Ovary (tissue), 9 donors: ENCODE measurements around the gene IFI30. TPM values are rescaled to one million over a fixed set of nuclear protein-coding genes. Genes with fewer than 3 reads are reported as not detected.
A peak's percentile ranks its signal among the peaks of the same experiment; 100 is the strongest.

Experiments used
- DNase-seq, 5 donors: peaks; one replicate each; pipeline ENCODE4 v3.0.0-alpha.2; 2019 to 2020
- H3K27ac ChIP-seq, 2 donors: fragments of 200-600 bp; one replicate each; pipeline versions ENCODE4 v1.5.1 to v1.8.0; 2019 to 2022
- H3K27me3 ChIP-seq: fragments of 200-600 bp; one replicate; pipeline ENCODE4 v1.8.0; 2022
- H3K36me3 ChIP-seq: fragments of 200-600 bp; sonication (generic); one replicate; pipeline ENCODE4 v1.5.1; 2019
- H3K4me1 ChIP-seq: one replicate; pipeline ENCODE4 v1.8.1; 2013; ENCODE audit warnings: mild to moderate bottlenecking, moderate library complexity; ENCODE audit not compliant: insufficient read depth
- H3K4me3 ChIP-seq: fragments of 200-600 bp; sonication (generic); one replicate; pipeline ENCODE4 v1.5.1; 2017
- H3K9me3 ChIP-seq, 2 donors: fragments of 200-600 bp in 1 of 2; sonication (generic) in 1 of 2; one replicate each; pipeline versions ENCODE4 v1.5.1 to v1.8.1; 2013 to 2019; ENCODE audit warnings: mild to moderate bottlenecking in 1 of 2, moderate library complexity in 1 of 2
- EP300 ChIP-seq: sonication (generic); formaldehyde crosslinking; IDR thresholded peaks from one replicate; pipeline ENCODE4 v1.6.1; 2017; ENCODE audit warnings: antibody characterized with exemption
- POLR2A ChIP-seq: fragments of 450-650 bp; IDR thresholded peaks from one replicate; pipeline ENCODE4 v1.6.1; 2017; ENCODE audit warnings: antibody characterized with exemption, mild to moderate bottlenecking, moderate library complexity
- WGBS, 3 donors: extraction: QIAGEN DNeasy Blood & Tissue Kit in 1 of 3; methylation state at CpG; one replicate each; pipeline versions ENCODE4 v1.1.5 to v1.1.7; 2013 to 2017; 5-methylcytosine and 5-hydroxymethylcytosine counted together
- intact Hi-C, 4 donors: fragments of 100-400 bp; cut with DNase I; formaldehyde crosslinking; loops; one replicate each; pipeline versions ENCODE4 v1.11.0 to v1.15.1; 2022 to 2023
- polyA plus RNA-seq, 2 donors: library from polyadenylated mRNA; stranded (reverse); fragments of 200-250 nt in 1 of 2; fragments of 350-450 nt in 1 of 2; fragmentation: Illumina TruSeq in 1 of 2; extraction: RNeasy Lipid Tissue Mini Kit (QIAGEN cat#74804) in 1 of 2; gene quantifications; one replicate each; pipeline ENCODE4 v1.2.3, GENCODE V29; 2013 to 2014
- small RNA-seq: library from RNA; depleted of rRNA; stranded (forward); fragments of <200 nt; gene quantifications from one replicate; pipeline ENCODE3, GENCODE V24; 2016
- total RNA-seq, 7 donors: library from RNA; depleted of rRNA in 2 of 7; stranded (reverse); fragments of >200 nt in 2 of 7; fragmentation: NEBNext Ultra II Directional in 3 of 7; extraction: Animal tissue kit (Norgen Biotek cat#: 25700) in 3 of 7; gene quantifications; one replicate each; pipeline versions ENCODE4 v1.1.0 to v1.2.4, GENCODE V29; 2016 to 2023
- TF ChIP-seq, protein P1 (sequence below), 3 donors: fragments of 450-650 bp in 2 of 3; fragments of 200-600 bp in 1 of 3; IDR thresholded peaks; one replicate each; pipeline versions ENCODE4 v1.5.1 to v1.8.0; 2016 to 2022; ENCODE audit warnings: antibody characterized with exemption in 3 of 3, mild to moderate bottlenecking in 1 of 3
- donor health status: DM: no; HTN: no; CAD: no; lungs with moderate emphysema.
- donor health status: DM: no; HTN: no; CAD: no.
- donor health status: Bipolar disorder and iron deficiency.
- donor health status: DM: yes; HTN: yes; CAD: no.
- donor health status: DM: no; HTN: no; CAD: no.
- donor health status: DM: yes; HTN: yes; CAD: no.

IFI30 gene
- total and polyA plus RNA-seq, 9 donors: 10.1 to 70.9 (median 21.8) TPM

DNA sequence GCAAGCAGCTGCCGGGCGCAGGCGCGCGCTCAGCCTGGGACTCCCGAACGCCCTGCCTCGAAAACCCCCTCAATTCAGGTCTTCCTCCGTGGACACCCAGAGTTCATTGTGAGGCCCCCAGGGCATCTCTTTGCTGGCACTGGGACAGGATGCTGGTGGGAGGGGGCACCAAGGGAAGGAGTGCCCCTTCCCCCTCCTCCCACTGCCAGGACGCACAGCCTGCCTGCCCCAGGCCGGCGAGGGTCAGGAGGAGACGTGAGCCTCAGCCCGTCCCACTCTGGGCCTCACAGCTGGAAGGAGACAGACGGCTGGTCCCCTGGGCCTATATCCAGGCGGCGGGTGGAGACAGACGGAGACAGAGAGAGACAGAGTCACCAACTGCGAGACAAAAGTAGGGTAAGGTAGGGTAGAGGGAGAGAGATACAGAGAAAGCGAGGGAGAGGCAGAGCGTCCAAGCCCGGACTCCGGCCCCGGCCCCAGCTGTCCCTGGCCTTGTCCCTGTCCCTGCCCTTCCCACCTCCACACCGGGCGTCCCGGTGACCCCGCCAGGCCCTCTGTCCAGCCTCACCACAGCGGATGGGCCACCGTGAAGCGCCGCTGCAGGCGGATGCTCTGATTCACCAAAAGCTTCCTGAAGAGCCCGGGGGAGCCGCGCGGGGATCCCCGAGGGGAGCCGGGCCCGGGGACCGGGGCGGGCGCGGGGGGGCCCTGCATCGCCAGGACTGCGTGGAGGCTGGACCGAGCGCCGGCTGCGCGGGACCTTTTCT lies 52.3 kb downstream of the IFI30 start, which contains the start of gene PDE4C:
TSS of gene PDE4C (minus strand) at position 737 of the 767 bp plus-strand sequence. CDS start at position 714, 23 bp downstream.
- Histone ChIP-seq H3K4me3 (no peak within 1 kb of the TSS), H3K9me3 (no peaks in the 10 kb centered on the region), H3K27me3 (peaks cover 4% of the 10 kb centered on the region), H3K27ac (peak within 1 kb of the TSS in 1 of 2 donors; percentile 51), H3K4me1 (peaks cover 6% of the 10 kb centered on the region), H3K36me3 (no peaks in the 10 kb centered on the region)
- peak in 3 of 5 donors; percentile 46 to 55 (median 54) for DNase-seq
- intact Hi-C loops: loop anchor here in 1 of 4 donors (10.0 kb wide), 1 partner anchor 71 kb away; the partner anchor contains the start of gene PIK3R2
- no peak for TF ChIP-seq EP300
- no peak for TF ChIP-seq POLR2A
- TF ChIP-seq, protein P1, sequence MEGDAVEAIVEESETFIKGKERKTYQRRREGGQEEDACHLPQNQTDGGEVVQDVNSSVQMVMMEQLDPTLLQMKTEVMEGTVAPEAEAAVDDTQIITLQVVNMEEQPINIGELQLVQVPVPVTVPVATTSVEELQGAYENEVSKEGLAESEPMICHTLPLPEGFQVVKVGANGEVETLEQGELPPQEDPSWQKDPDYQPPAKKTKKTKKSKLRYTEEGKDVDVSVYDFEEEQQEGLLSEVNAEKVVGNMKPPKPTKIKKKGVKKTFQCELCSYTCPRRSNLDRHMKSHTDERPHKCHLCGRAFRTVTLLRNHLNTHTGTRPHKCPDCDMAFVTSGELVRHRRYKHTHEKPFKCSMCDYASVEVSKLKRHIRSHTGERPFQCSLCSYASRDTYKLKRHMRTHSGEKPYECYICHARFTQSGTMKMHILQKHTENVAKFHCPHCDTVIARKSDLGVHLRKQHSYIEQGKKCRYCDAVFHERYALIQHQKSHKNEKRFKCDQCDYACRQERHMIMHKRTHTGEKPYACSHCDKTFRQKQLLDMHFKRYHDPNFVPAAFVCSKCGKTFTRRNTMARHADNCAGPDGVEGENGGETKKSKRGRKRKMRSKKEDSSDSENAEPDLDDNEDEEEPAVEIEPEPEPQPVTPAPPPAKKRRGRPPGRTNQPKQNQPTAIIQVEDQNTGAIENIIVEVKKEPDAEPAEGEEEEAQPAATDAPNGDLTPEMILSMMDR (IDR thresholded peaks at IDR 0.05): no peak
- 3% methylated on average over 26 to 51 of the region's 51 CpGs for WGBS, 3 donors

DNA sequence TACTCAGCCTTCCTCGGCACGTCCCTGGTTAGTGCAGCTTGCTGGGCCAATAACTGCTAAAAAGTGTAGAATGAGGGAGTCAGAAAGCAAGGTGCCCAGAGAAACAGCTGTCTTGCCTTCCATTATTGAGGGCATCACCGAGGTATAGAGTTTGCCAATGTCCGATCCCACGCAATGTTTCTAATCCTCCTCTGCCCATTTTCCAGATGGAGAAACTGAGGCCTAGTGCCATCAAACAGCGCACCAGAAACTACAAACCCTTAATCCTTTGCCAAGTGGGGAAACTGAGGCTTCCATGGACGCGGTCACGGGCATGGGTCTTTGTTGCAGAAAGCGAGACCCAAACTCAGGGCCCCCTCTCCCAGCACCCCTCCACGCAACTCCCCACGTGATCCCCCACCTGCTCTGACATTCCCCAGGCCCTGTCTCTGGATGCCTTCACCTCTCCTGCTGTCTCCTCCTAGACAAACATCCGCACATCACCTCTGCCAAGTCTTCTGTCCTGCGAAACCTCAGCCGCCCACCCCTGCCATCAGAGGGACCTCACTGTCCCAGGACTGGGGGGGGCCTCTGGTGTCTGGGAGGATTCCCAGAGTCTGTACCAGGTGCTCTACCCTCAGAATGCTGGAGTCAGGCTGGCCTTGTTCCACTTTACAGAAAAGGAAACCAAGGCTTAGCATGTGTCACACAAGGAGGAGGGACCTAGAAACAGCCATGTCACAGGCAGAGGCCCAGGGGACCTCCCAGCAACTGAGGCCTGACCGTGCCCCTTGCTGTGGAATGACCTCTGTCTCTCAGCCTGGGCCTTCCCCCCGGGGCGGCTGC lies 53.6 kb downstream of the IFI30 start:
- intact Hi-C loops: loop anchor here in 1 of 4 donors (10.0 kb wide), 1 partner anchor 72 kb away; the partner anchor contains the start of gene PIK3R2
- peaks cover 4% of the 10 kb centered on the region for H3K27me3 ChIP-seq
- no peak for DNase-seq

More for the DNA sequence above, 53.6 kb downstream of the IFI30 start:
- H3K36me3 ChIP-seq: no peaks in the 10 kb centered on the region
- TF ChIP-seq, protein P1 (IDR thresholded peaks at IDR 0.05): no peak
- TF ChIP-seq EP300: no peak
- TF ChIP-seq POLR2A: no peak
- no peaks in the 10 kb centered on the region for H3K9me3 ChIP-seq
- no peak overlapping the region for H3K4me3 ChIP-seq
- peaks cover 8% of the 10 kb centered on the region for H3K4me1 ChIP-seq
- no peak overlapping the region for H3K27ac ChIP-seq
- WGBS, 3 donors: 74% methylated on average over 18 of the region's 18 CpGs

Small RNA genes within 50 kb of the gene (small RNA-seq; reads per million reads assigned to genes)
- not detected for gene IFI30

Other genes starting within 250 kb of the IFI30 start
- 10 to 100 TPM; 20.7 to 69.3 (median 50.4) TPM for gene CCDC124, start 240.8 kb upstream of the IFI30 start, total RNA-seq
- gene CCDC124, start 240.8 kb upstream of the IFI30 start, polyA plus RNA-seq: 10 to 100 TPM in 1 of 2 donors, 1 to 10 TPM in 1; 4.7 to 74.5 TPM
- 1 to 10 TPM in 4 of 7 donors, under 1 TPM in 2, not detected in 1; 0.33 to 5.9 (median 2.2) TPM for gene KCNN1, start 206.7 kb upstream of the IFI30 start, total RNA-seq
- 1 to 10 TPM in 1 of 2 donors, under 1 TPM in 1; 1.00 to 1.7 TPM for gene KCNN1, start 206.7 kb upstream of the IFI30 start, polyA plus RNA-seq
- 10 to 100 TPM in 5 of 7 donors, 1 to 10 TPM in 2; 6.8 to 22.8 (median 12.2) TPM for gene ARRDC2, start 165.6 kb upstream of the IFI30 start, total RNA-seq
- 10 to 100 TPM; 12.9 to 14.7 TPM for gene ARRDC2, start 165.6 kb upstream of the IFI30 start, polyA plus RNA-seq
- gene IL12RB1, start 86.9 kb upstream of the IFI30 start, total RNA-seq: under 1 TPM; 0.31 to 0.89 (median 0.57) TPM
- gene IL12RB1, start 86.9 kb upstream of the IFI30 start, polyA plus RNA-seq: under 1 TPM; 0.22 to 0.70 TPM
- gene MAST3, start 76.0 kb upstream of the IFI30 start, total RNA-seq: 10 to 100 TPM in 3 of 7 donors, 1 to 10 TPM in 4; 7.8 to 12.2 (median 9.9) TPM
- 1 to 10 TPM; 2.4 to 5.7 TPM for gene MAST3, start 76.0 kb upstream of the IFI30 start, polyA plus RNA-seq
- 10 to 100 TPM; 16.5 to 63.2 (median 48.9) TPM for gene PIK3R2, start 20.6 kb upstream of the IFI30 start, total RNA-seq
- gene PIK3R2, start 20.6 kb upstream of the IFI30 start, polyA plus RNA-seq: 10 to 100 TPM; 12.8 to 13.6 TPM
- gene MPV17L2, start 19.4 kb downstream of the IFI30 start, total RNA-seq: 10 to 100 TPM in 2 of 7 donors, 1 to 10 TPM in 5; 6.9 to 15.2 (median 8.6) TPM
- gene MPV17L2, start 19.4 kb downstream of the IFI30 start, polyA plus RNA-seq: 10 to 100 TPM in 1 of 2 donors, 1 to 10 TPM in 1; 3.5 to 12.0 TPM
- gene RAB3A, start 30.2 kb downstream of the IFI30 start, total RNA-seq: 10 to 100 TPM in 2 of 7 donors, 1 to 10 TPM in 5; 1.9 to 32.9 (median 9.0) TPM
- gene RAB3A, start 30.2 kb downstream of the IFI30 start, polyA plus RNA-seq: 1 to 10 TPM; 5.5 to 7.9 TPM
- gene PDE4C, start 52.6 kb downstream of the IFI30 start, total RNA-seq: 1 to 10 TPM in 4 of 7 donors, under 1 TPM in 2, not detected in 1; 0.57 to 1.7 (median 1.1) TPM
- gene PDE4C, start 52.6 kb downstream of the IFI30 start, polyA plus RNA-seq: under 1 TPM; 0.50 to 0.67 TPM
- 10 to 100 TPM in 5 of 7 donors, 1 to 10 TPM in 2; 6.0 to 18.4 (median 11.7) TPM for gene IQCN, start 100.6 kb downstream of the IFI30 start, total RNA-seq
- 1 to 10 TPM; 2.5 to 9.3 TPM for gene IQCN, start 100.6 kb downstream of the IFI30 start, polyA plus RNA-seq
- 1,000 to 10,000 TPM in 2 of 7 donors, 100 to 1,000 TPM in 5; 163 to 1,260 (median 581) TPM for gene JUND, start 107.8 kb downstream of the IFI30 start, total RNA-seq
- 100 to 1,000 TPM in 1 of 2 donors, 10 to 100 TPM in 1; 95.2 to 301 TPM for gene JUND, start 107.8 kb downstream of the IFI30 start, polyA plus RNA-seq
- gene LSM4, start 149.3 kb downstream of the IFI30 start, total RNA-seq: 100 to 1,000 TPM in 1 of 7 donors, 10 to 100 TPM in 6; 45.0 to 121 (median 77.3) TPM
- gene LSM4, start 149.3 kb downstream of the IFI30 start, polyA plus RNA-seq: 10 to 100 TPM; 38.3 to 66.0 TPM
- 10 to 100 TPM in 6 of 7 donors, 1 to 10 TPM in 1; 9.3 to 64.5 (median 50.3) TPM for gene PGPEP1, start 166.8 kb downstream of the IFI30 start, total RNA-seq
- gene PGPEP1, start 166.8 kb downstream of the IFI30 start, polyA plus RNA-seq: 10 to 100 TPM; 13.8 to 16.9 TPM
- 10 to 100 TPM in 2 of 7 donors, 1 to 10 TPM in 5; 1.5 to 20.9 (median 3.7) TPM for gene GDF15, start 212.3 kb downstream of the IFI30 start, total RNA-seq
- gene GDF15, start 212.3 kb downstream of the IFI30 start, polyA plus RNA-seq: 1 to 10 TPM in 1 of 2 donors, under 1 TPM in 1; 0.67 to 2.7 TPM
- gene LRRC25, start 223.8 kb downstream of the IFI30 start, total RNA-seq: 1 to 10 TPM; 1.8 to 9.2 (median 2.4) TPM
- 1 to 10 TPM; 1.4 to 3.2 TPM for gene LRRC25, start 223.8 kb downstream of the IFI30 start, polyA plus RNA-seq
- gene SSBP4, start 245.6 kb downstream of the IFI30 start, total RNA-seq: 100 to 1,000 TPM in 2 of 7 donors, 10 to 100 TPM in 5; 58.9 to 124 (median 88.3) TPM
- 10 to 100 TPM in 1 of 2 donors, 1 to 10 TPM in 1; 4.6 to 90.3 TPM for gene SSBP4, start 245.6 kb downstream of the IFI30 start, polyA plus RNA-seq